KMS-11 (cell line): ENCODE results near the gene ELF5.

Source experiments
- H2AFZ ChIP-seq: fragments of 200-600 bp; sonication (generic); 2 replicates; pipeline ENCODE4 v1.6.1; 2016; ENCODE audit warnings: antibody characterized with exemption, mixed run types, low read depth
- H3K27ac ChIP-seq: fragments of 200-600 bp; sonication (generic); 2 replicates; pipeline ENCODE4 v1.6.1; 2016; ENCODE audit warnings: mild to moderate bottlenecking, mixed run types
- H3K27me3 ChIP-seq: fragments of 200-600 bp; sonication (generic); 2 replicates; pipeline ENCODE4 v1.6.1; 2017; ENCODE audit warnings: mild to moderate bottlenecking, low read depth, mixed run types, moderate library complexity; ENCODE audit not compliant: insufficient read depth
- H3K36me3 ChIP-seq: fragments of 200-600 bp; sonication (generic); 2 replicates; pipeline ENCODE4 v1.6.1; 2017; ENCODE audit warnings: mild to moderate bottlenecking, mixed run types; ENCODE audit not compliant: insufficient read depth
- H3K4me1 ChIP-seq: fragments of 200-600 bp; sonication (generic); 2 replicates; pipeline ENCODE4 v1.6.1; 2016; ENCODE audit warnings: mild to moderate bottlenecking, low read depth, mixed run types; ENCODE audit not compliant: poor library complexity, severe bottlenecking
- H3K4me2 ChIP-seq: fragments of 200-600 bp; sonication (generic); 2 replicates; pipeline ENCODE4 v1.7.0; 2016; ENCODE audit warnings: mild to moderate bottlenecking, mixed run types
- H3K4me3 ChIP-seq: fragments of 200-600 bp; sonication (generic); IDR thresholded peaks from 2 replicates; pipeline ENCODE4 v1.6.1; 2017; ENCODE audit warnings: low read depth, low read length, mixed read lengths; ENCODE audit not compliant: insufficient read depth
- H3K79me2 ChIP-seq: fragments of 200-600 bp; sonication (generic); 2 replicates; pipeline ENCODE4 v1.6.1; 2016; ENCODE audit warnings: low read depth, mixed run types; ENCODE audit not compliant: insufficient read depth
- H3K9ac ChIP-seq: fragments of 200-600 bp; sonication (generic); 2 replicates; pipeline ENCODE4 v1.6.1; 2016; ENCODE audit warnings: mild to moderate bottlenecking, mixed run types
- H4K20me1 ChIP-seq: fragments of 200-600 bp; sonication (generic); 2 replicates; pipeline ENCODE4 v1.6.1; 2016; ENCODE audit warnings: mild to moderate bottlenecking, mixed run types; ENCODE audit not compliant: insufficient read depth
- TF ChIP-seq, protein P1 (sequence below): fragments of 200-600 bp; sonication (generic); conservative IDR thresholded peaks from 2 replicates; pipeline ENCODE4 v1.6.1; 2017; ENCODE audit warnings: low read depth, mild to moderate bottlenecking, antibody characterized with exemption, low read length, moderate library complexity, mixed read lengths

The ELF5 gene

GRCh38 chr11:34483106-34483874, 30.3 kb downstream of the ELF5 start:
- TF ChIP-seq, protein P1, sequence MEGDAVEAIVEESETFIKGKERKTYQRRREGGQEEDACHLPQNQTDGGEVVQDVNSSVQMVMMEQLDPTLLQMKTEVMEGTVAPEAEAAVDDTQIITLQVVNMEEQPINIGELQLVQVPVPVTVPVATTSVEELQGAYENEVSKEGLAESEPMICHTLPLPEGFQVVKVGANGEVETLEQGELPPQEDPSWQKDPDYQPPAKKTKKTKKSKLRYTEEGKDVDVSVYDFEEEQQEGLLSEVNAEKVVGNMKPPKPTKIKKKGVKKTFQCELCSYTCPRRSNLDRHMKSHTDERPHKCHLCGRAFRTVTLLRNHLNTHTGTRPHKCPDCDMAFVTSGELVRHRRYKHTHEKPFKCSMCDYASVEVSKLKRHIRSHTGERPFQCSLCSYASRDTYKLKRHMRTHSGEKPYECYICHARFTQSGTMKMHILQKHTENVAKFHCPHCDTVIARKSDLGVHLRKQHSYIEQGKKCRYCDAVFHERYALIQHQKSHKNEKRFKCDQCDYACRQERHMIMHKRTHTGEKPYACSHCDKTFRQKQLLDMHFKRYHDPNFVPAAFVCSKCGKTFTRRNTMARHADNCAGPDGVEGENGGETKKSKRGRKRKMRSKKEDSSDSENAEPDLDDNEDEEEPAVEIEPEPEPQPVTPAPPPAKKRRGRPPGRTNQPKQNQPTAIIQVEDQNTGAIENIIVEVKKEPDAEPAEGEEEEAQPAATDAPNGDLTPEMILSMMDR, result no peak
- no peak overlapping the region for H3K27ac ChIP-seq

GRCh38 chr11:34481307-34481706, 32.3 kb downstream of the ELF5 start:
- TF ChIP-seq, protein P1, result no peak
- Histone ChIP-seq H3K79me2 (no peaks in the 10 kb centered on the region), H3K4me2 (no peak overlapping the region), H3K4me1 (peaks cover 3% of the 10 kb centered on the region), H3K4me3 (no peak overlapping the region), H2AFZ (no peak overlapping the region), H4K20me1 (no peaks in the 10 kb centered on the region), H3K36me3 (no peaks in the 10 kb centered on the region), H3K27ac (no peak overlapping the region), H3K9ac (no peak overlapping the region), H3K27me3 (no peaks in the 10 kb centered on the region)

More at GRCh38 chr11:34483106-34483874, 30.3 kb downstream of the ELF5 start:
- Histone ChIP-seq H2AFZ (no peak overlapping the region), H3K27me3 (no peaks in the 10 kb centered on the region), H3K4me1 (peaks cover 3% of the 10 kb centered on the region), H3K9ac (no peak overlapping the region), H4K20me1 (no peaks in the 10 kb centered on the region), H3K4me2 (no peak overlapping the region), H3K4me3 (no peak overlapping the region), H3K36me3 (no peaks in the 10 kb centered on the region), H3K79me2 (no peaks in the 10 kb centered on the region)

- Histone ChIP-seq H3K4me2 (no peak overlapping the region), H3K79me2 (no peaks in the 10 kb centered on the region), H4K20me1 (no peaks in the 10 kb centered on the region), H2AFZ (no peak overlapping the region), H3K9ac (no peak overlapping the region), H3K27me3 (no peaks in the 10 kb centered on the region), H3K27ac (no peak overlapping the region), H3K36me3 (no peaks in the 10 kb centered on the region), H3K4me3 (no peak overlapping the region), H3K4me1 (peaks cover 3% of the 10 kb centered on the region)
- TF ChIP-seq, protein P1, result no peak
Observed at GRCh38 chr11:34480314-34480713, 33.3 kb downstream of the ELF5 start.

DNA sequence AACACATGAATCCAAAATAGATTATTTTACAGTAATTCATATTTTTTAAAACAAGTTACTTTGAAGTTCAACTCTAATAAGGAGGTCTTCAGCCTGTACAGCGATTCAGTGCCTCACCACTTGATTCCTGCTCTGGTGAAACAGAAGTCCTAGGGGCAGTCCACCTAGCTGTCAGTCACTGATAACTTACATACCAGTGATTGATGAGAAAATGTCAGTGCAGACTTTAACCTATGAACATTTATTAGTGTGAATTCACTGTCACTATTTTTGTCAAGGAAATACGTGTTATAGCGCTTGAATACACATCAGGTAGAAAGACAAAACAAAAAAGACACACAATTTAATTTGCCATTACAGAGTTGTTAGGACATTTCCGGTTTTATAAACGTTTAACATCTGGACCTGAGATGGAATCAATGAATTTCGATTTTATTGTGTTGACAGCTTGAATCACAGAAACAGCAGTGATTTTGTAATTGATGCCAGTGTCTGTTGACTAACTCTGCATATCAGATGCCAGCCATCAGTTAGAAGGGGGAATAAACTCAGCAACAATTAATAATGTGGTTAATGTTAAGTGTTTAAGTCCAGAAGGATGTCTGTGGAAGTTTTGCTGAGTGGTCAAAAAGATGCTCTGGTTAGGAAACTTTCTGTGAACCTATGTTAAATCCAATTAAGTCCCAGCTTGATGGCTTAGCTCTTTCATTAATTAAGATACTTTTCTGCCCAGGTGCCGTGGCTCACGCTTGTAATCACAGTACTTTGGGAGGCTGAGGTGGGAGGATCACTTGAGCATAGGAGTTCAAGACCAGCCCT, 34.5 kb downstream of the ELF5 start:
- Histone ChIP-seq H4K20me1 (no peaks in the 10 kb centered on the region), H3K4me3 (no peak overlapping the region), H3K36me3 (no peaks in the 10 kb centered on the region), H3K9ac (no peak overlapping the region), H2AFZ (no peak overlapping the region), H3K4me2 (no peak overlapping the region), H3K27me3 (no peaks in the 10 kb centered on the region), H3K4me1 (peaks cover 3% of the 10 kb centered on the region), H3K79me2 (no peaks in the 10 kb centered on the region), H3K27ac (no peak overlapping the region)
- TF ChIP-seq, protein P1, result no peak
